Fibroblast of lung (primary cell): ENCODE measurements around the gene HS3ST1. TPM values are rescaled to one million over a fixed set of nuclear protein-coding genes. Genes with fewer than 3 reads are reported as not detected.

Experiments used
- DNase-seq, 2 donors: peaks; one replicate each; pipeline versions ENCODE4 v3.0.0 to v3.0.0-alpha.2; 2010; ENCODE audit warnings: low read depth in 2 of 2
- H2AFZ ChIP-seq: 2 replicates; pipeline ENCODE4 v1.5.1; 2012; ENCODE audit warnings: low read length, control low read depth, inconsistent platforms
- H3K27ac ChIP-seq: 2 replicates; pipeline ENCODE4 v1.5.1; 2011; ENCODE audit warnings: low read length, control low read depth; ENCODE audit not compliant: insufficient read depth
- H3K27me3 ChIP-seq: 2 replicates; pipeline ENCODE4 v1.5.1; 2011; ENCODE audit warnings: mild to moderate bottlenecking, low read length; ENCODE audit not compliant: control insufficient read depth, insufficient read depth
- H3K36me3 ChIP-seq: 2 replicates; pipeline ENCODE4 v1.5.1; 2011; ENCODE audit warnings: low read length; ENCODE audit not compliant: control insufficient read depth, insufficient read depth
- H3K4me1 ChIP-seq: 2 replicates; pipeline ENCODE4 v1.5.1; 2011; ENCODE audit warnings: low read length; ENCODE audit not compliant: control insufficient read depth, insufficient read depth; ENCODE audit errors: extremely low read depth
- H3K4me2 ChIP-seq: 2 replicates; pipeline ENCODE4 v1.5.1; 2011; ENCODE audit warnings: low read length, control low read depth; ENCODE audit not compliant: insufficient read depth; ENCODE audit errors: extremely low read depth
- H3K4me3 ChIP-seq, 4 experiments: fragments of 200-600 bp in 1 of 4; sonication (generic) in 1 of 4; replicated peaks in 1 of 4; 2 replicates each; pipeline ENCODE4 v1.5.1; 2011 to 2016; ENCODE audit warnings: low read length in 4 of 4, low read depth in 3 of 4, mild to moderate bottlenecking in 3 of 4, control low read depth in 2 of 4, inconsistent platforms in 1 of 4, mixed read lengths in 1 of 4; ENCODE audit not compliant: insufficient read depth in 1 of 4; ENCODE audit errors: control extremely low read depth in 1 of 4
- H3K79me2 ChIP-seq: 2 replicates; pipeline ENCODE4 v1.5.1; 2012; ENCODE audit warnings: mild to moderate bottlenecking, low read length, inconsistent platforms; ENCODE audit not compliant: control insufficient read depth, insufficient read depth
- H3K9ac ChIP-seq: 2 replicates; pipeline ENCODE4 v1.5.1; 2011; ENCODE audit warnings: mild to moderate bottlenecking, low read length, control low read depth; ENCODE audit not compliant: insufficient read depth
- H3K9me3 ChIP-seq: 2 replicates; pipeline ENCODE4 v1.5.1; 2012; ENCODE audit warnings: low read depth, low read length; ENCODE audit not compliant: control insufficient read depth, insufficient read depth
- H4K20me1 ChIP-seq: 2 replicates; pipeline ENCODE4 v1.5.1; 2011; ENCODE audit warnings: low read length; ENCODE audit not compliant: control insufficient read depth, insufficient read depth; ENCODE audit errors: extremely low read depth
- EZH2 ChIP-seq: IDR thresholded peaks from 2 replicates; pipeline ENCODE4 v1.5.1; 2012; ENCODE audit warnings: low read length, control low read depth, mild to moderate bottlenecking; ENCODE audit errors: missing control alignments
- polyA plus RNA-seq, 2 donors: library from polyadenylated mRNA; depleted of rRNA in 1 of 2; stranded (reverse) in 1 of 2; unstranded in 1 of 2; fragments of >200 nt; gene quantifications; 2 replicates each; pipeline ENCODE4 v1.2.1, GENCODE V29; 2011 to 2012; ENCODE audit warnings: missing spikeins in 1 of 2
- total RNA-seq: library from RNA; depleted of rRNA; stranded (reverse); fragments of >200 nt; gene quantifications from 2 replicates; pipeline ENCODE4 v1.2.1, GENCODE V29; 2014
- TF ChIP-seq, protein P1 (sequence below), 2 donors: IDR thresholded peaks in 1 of 2; conservative IDR thresholded peaks in 1 of 2; 1 replicate in 1 of 2; 2 replicates in 1 of 2; pipeline ENCODE4 v1.5.1; 2011 to 2012; ENCODE audit warnings: low read length in 2 of 2, control low read depth in 1 of 2, inconsistent platforms in 1 of 2, low read depth in 1 of 2, mild to moderate bottlenecking in 1 of 2

The HS3ST1 gene
- total and polyA plus RNA-seq, 2 donors (not counting 1 experiment from before 2014, with no cell fraction given), result 0.01 TPM; not detected in 1

DNA sequence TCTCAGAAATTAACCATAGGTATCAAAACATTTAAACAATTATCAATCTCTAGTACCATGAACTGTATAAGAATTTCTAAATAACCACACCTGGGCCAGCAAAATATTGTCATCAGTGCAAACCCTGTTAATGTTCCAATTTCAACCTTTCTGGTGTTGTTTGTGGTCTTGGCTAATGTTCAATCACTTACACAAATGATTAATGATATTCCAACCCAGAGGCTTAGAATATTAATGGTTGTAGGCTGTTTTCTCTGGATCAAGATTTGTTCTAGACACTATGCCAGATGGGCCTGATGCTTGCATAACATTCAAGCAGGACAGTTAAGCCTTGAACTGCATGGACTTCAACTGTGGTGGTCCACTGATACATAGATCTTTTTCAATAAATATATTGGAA is 69.1 kb downstream of the HS3ST1 start:
- Histone ChIP-seq H3K9ac (no peak overlapping the region), H2AFZ (no peak overlapping the region), H3K79me2 (no peaks in the 10 kb centered on the region), H3K4me1 (no peaks in the 10 kb centered on the region), H3K27ac (no peak overlapping the region), H3K4me3 (no peak overlapping the region), H3K36me3 (no peaks in the 10 kb centered on the region), H3K27me3 (no peaks in the 10 kb centered on the region), H3K4me2 (no peak overlapping the region), H4K20me1 (no peaks in the 10 kb centered on the region), H3K9me3 (no peaks in the 10 kb centered on the region)
- DNase-seq, result no peak
- TF ChIP-seq EZH2, result no peak

DNA sequence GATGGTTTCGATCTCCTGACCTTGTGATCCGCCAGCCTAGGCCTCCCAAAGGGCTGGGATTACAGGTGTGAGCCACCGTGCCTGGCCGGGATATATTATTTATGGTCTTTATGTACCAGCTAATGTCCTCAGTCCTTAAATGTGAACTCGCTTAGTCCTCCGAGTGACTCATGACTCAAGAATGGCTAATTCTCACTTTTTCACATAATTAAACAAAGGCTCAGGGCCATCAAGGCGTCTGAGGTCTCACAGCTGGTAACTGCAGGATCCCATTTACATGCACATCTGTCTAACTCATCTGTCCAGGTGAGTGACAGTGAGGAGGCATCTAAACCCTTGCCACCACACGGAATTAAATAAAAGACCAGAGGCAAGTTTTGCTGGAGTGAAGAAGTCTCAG is 73.5 kb downstream of the HS3ST1 start:
- Histone ChIP-seq H2AFZ (no peak overlapping the region), H3K9ac (no peak overlapping the region), H3K36me3 (no peaks in the 10 kb centered on the region), H3K27me3 (no peaks in the 10 kb centered on the region), H3K4me3 (no peak overlapping the region), H3K9me3 (no peaks in the 10 kb centered on the region), H4K20me1 (no peaks in the 10 kb centered on the region), H3K4me2 (no peak overlapping the region), H3K27ac (no peak overlapping the region), H3K4me1 (no peaks in the 10 kb centered on the region), H3K79me2 (no peaks in the 10 kb centered on the region)
- DNase-seq, result no peak
- TF ChIP-seq, protein P1, sequence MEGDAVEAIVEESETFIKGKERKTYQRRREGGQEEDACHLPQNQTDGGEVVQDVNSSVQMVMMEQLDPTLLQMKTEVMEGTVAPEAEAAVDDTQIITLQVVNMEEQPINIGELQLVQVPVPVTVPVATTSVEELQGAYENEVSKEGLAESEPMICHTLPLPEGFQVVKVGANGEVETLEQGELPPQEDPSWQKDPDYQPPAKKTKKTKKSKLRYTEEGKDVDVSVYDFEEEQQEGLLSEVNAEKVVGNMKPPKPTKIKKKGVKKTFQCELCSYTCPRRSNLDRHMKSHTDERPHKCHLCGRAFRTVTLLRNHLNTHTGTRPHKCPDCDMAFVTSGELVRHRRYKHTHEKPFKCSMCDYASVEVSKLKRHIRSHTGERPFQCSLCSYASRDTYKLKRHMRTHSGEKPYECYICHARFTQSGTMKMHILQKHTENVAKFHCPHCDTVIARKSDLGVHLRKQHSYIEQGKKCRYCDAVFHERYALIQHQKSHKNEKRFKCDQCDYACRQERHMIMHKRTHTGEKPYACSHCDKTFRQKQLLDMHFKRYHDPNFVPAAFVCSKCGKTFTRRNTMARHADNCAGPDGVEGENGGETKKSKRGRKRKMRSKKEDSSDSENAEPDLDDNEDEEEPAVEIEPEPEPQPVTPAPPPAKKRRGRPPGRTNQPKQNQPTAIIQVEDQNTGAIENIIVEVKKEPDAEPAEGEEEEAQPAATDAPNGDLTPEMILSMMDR (conservative IDR thresholded peaks at IDR 0.05 in 1 of 2, IDR thresholded peaks at IDR 0.05 in 1 of 2; ENCODE audit: low read depth in 1 of 2, low read length in 2 of 2), result no peak
- no peak for TF ChIP-seq EZH2

- Histone ChIP-seq H3K9me3 (no peaks in the 10 kb centered on the region), H3K27me3 (no peaks in the 10 kb centered on the region), H3K4me1 (no peaks in the 10 kb centered on the region), H3K27ac (no peak overlapping the region), H4K20me1 (no peaks in the 10 kb centered on the region), H3K9ac (no peak overlapping the region), H3K79me2 (no peaks in the 10 kb centered on the region), H3K4me2 (no peak overlapping the region), H3K36me3 (no peaks in the 10 kb centered on the region), H2AFZ (no peak overlapping the region), H3K4me3 (no peak overlapping the region)
- TF ChIP-seq EZH2, result no peak
- TF ChIP-seq, protein P1 (conservative IDR thresholded peaks at IDR 0.05 in 1 of 2, IDR thresholded peaks at IDR 0.05 in 1 of 2; ENCODE audit: low read depth in 1 of 2, low read length in 2 of 2), result no peak
- no peak for DNase-seq
Measured at GRCh38 chr4:11354531-11354930, 74.2 kb downstream of the HS3ST1 start.
